Measurements from ENCODE around the gene MTF2. TPM values are rescaled to one million over a fixed set of nuclear protein-coding genes. Genes with fewer than 3 reads are reported as not detected.

The MTF2 gene
- total and polyA plus RNA-seq, 7 experiments from 2014 or later = 35.3 to 77.9 (median 50.4) TPM

- H3K27ac Mint-ChIP-seq = no peak overlapping the region
- Histone ChIP-seq H3K27me3 (ENCODE audit: control insufficient read depth in 2 of 2, insufficient read depth in 2 of 2, low read length in 2 of 2) (no peaks in the 10 kb centered on the region), H3K4me1 (ENCODE audit: control insufficient read depth in 2 of 2, insufficient read depth in 2 of 2, low read length in 2 of 2) (peaks cover 0 to 7% of the 10 kb centered on the region in 2 donors), H3K36me3 (ENCODE audit: control insufficient read depth in 2 of 3, insufficient read depth in 3 of 3, low read length in 3 of 3) (no peaks in the 10 kb centered on the region), H3K27ac (ENCODE audit: low read depth, low read length) (no peak overlapping the region), H3K9me3 (ENCODE audit: control insufficient read depth in 2 of 3, low read length in 3 of 3) (no peaks in the 10 kb centered on the region), H3K4me3 (ENCODE audit: low read length) (no peak overlapping the region)
- intact Hi-C loops (cut with micrococcal nuclease) = no loop called here
- H3K27me3 Mint-ChIP-seq = peaks cover 0 to 3% (median 0%) of the 10 kb centered on the region in 5 donors
- no peak for ATAC-seq
- H3K36me3 Mint-ChIP-seq = peaks cover 0 to 5% (median 0%) of the 10 kb centered on the region in 5 donors
- H3K9me3 Mint-ChIP-seq = peaks cover 0 to 2% (median 0%) of the 10 kb centered on the region in 11 donors
- peaks cover 5 to 34% (median 11%) of the 10 kb centered on the region in 7 donors for H3K4me1 Mint-ChIP-seq
- no peak for DNase-seq
- ChIA-PET CTCF (interaction anchor here (1.0 to 1.4 kb wide), 3 partner anchors 8 to 40 kb away, joined by 4 to 6 read pairs (median 4); no protein-coding TSS in a partner anchor), POLR2A (interaction anchor here (0.9 to 1.0 kb wide), 2 partner anchors 8 to 203 kb away, joined by 4 read pairs; partner anchors contain the start of gene RPL5)
- H3K4me3 Mint-ChIP-seq = no peak overlapping the region
Observed at GRCh38 chr1:93034397-93034796, 44.7 kb upstream of the MTF2 start.

GRCh38 chr1:93036672-93037071 lies 42.4 kb upstream of the MTF2 start:
- Histone ChIP-seq H3K9me3 (ENCODE audit: control insufficient read depth in 2 of 3, low read length in 3 of 3) (no peaks in the 10 kb centered on the region), H3K27me3 (ENCODE audit: control insufficient read depth in 2 of 2, insufficient read depth in 2 of 2, low read length in 2 of 2) (no peaks in the 10 kb centered on the region), H3K4me3 (ENCODE audit: low read length) (no peak overlapping the region), H3K27ac (ENCODE audit: low read depth, low read length) (no peak overlapping the region), H3K4me1 (ENCODE audit: control insufficient read depth in 2 of 2, insufficient read depth in 2 of 2, low read length in 2 of 2) (peaks cover 0 to under 1% of the 10 kb centered on the region in 2 donors), H3K36me3 (ENCODE audit: control insufficient read depth in 2 of 3, insufficient read depth in 3 of 3, low read length in 3 of 3) (no peaks in the 10 kb centered on the region)
- no peak overlapping the region for H3K4me3 Mint-ChIP-seq
- H3K4me1 Mint-ChIP-seq = peaks cover 1 to 33% (median 5%) of the 10 kb centered on the region in 7 donors
- DNase-seq = no peak
- H3K27ac Mint-ChIP-seq = peak overlapping the region in 2 of 9 donors; percentile 46 to 81
- peaks cover 0 to 2% (median 0%) of the 10 kb centered on the region in 11 donors for H3K9me3 Mint-ChIP-seq
- H3K27me3 Mint-ChIP-seq = peaks cover 0 to 3% (median 0%) of the 10 kb centered on the region in 5 donors
- POLR2A ChIA-PET = interaction anchor here (1.0 kb wide), 1 partner anchor 42 kb away, joined by 3 read pairs; no protein-coding TSS in a partner anchor
- H3K36me3 Mint-ChIP-seq = peaks cover 0 to 5% (median 0%) of the 10 kb centered on the region in 5 donors
- CTCF ChIA-PET = interaction anchor here (0.5 kb wide), 1 partner anchor 48 kb away, joined by 3 read pairs; no protein-coding TSS in a partner anchor
- no peak for ATAC-seq
- intact Hi-C loops (cut with micrococcal nuclease) = no loop called here

- DNase-seq = peak in 8 of 9 donors; percentile 27 to 87 (median 79)
- Histone ChIP-seq H3K4me3 (ENCODE audit: low read length) (peak overlapping the region; percentile 38), H3K9me3 (ENCODE audit: control insufficient read depth in 2 of 3, low read length in 3 of 3) (no peaks in the 10 kb centered on the region), H3K27ac (ENCODE audit: low read depth, low read length) (peak overlapping the region; percentile 78), H3K4me1 (ENCODE audit: control insufficient read depth in 2 of 2, insufficient read depth in 2 of 2, low read length in 2 of 2) (peaks cover 9 to 10% of the 10 kb centered on the region in 2 donors), H3K27me3 (ENCODE audit: control insufficient read depth in 2 of 2, insufficient read depth in 2 of 2, low read length in 2 of 2) (no peaks in the 10 kb centered on the region), H3K36me3 (ENCODE audit: control insufficient read depth in 2 of 3, insufficient read depth in 3 of 3, low read length in 3 of 3) (no peaks in the 10 kb centered on the region)
- Mint-ChIP-seq H3K27ac (peak overlapping the region; percentile 88 to 98 (median 94)), H3K4me3 (peak overlapping the region; percentile 42 to 89 (median 82)), H3K9me3 (no peaks in the 10 kb centered on the region), H3K27me3 (no peaks in the 10 kb centered on the region), H3K4me1 (peaks cover 7 to 38% (median 14%) of the 10 kb centered on the region in 7 donors), H3K36me3 (peaks cover 0 to 2% (median 0%) of the 10 kb centered on the region in 5 donors)
- POLR2A ChIA-PET = interaction anchor here (0.6 to 2.6 kb wide), 12 partner anchors 9 to 520 kb away, joined by 3 to 22 read pairs (median 4); partner anchors contain the start of genes DR1, MTF2 and RPL5
- intact Hi-C loops (cut with micrococcal nuclease) = loop anchor here (1.0 to 10.0 kb wide), 11 partner anchors 9 to 805 kb away; partner anchors contain the start of genes CCDC18 (in 2 of the 2), DR1 (in 2 of the 2), MTF2 (in 2 of the 2) and TMED5 (in 2 of the 2)
- peak; percentile 99 for ATAC-seq
- CTCF ChIA-PET = interaction anchor here (0.6 to 1.2 kb wide), 4 partner anchors 8 to 74 kb away, joined by 3 to 7 read pairs (median 5); no protein-coding TSS in a partner anchor
Observed at GRCh38 chr1:93042187-93043056, 36.7 kb upstream of the MTF2 start.

GRCh38 chr1:93043057-93043557 lies 36.0 kb upstream of the MTF2 start:
- H3K27me3 Mint-ChIP-seq = no peaks in the 10 kb centered on the region
- CTCF ChIA-PET = interaction anchor here (0.6 to 1.2 kb wide), 3 partner anchors 9 to 45 kb away, joined by 3 to 7 read pairs (median 6); no protein-coding TSS in a partner anchor

GRCh38 chr1:93047618-93048017 lies 31.5 kb upstream of the MTF2 start:
- no peak overlapping the region for H3K27ac ChIP-seq (ENCODE audit: low read depth, low read length)
- no peaks in the 10 kb centered on the region for H3K9me3 Mint-ChIP-seq
- DNase-seq (no peak), ATAC-seq (no peak)
- H3K27ac Mint-ChIP-seq = no peak overlapping the region
- peaks cover 0 to 14% (median 1%) of the 10 kb centered on the region in 7 donors for H3K4me1 Mint-ChIP-seq
- H3K36me3 Mint-ChIP-seq = no peaks in the 10 kb centered on the region
- POLR2A ChIA-PET = interaction anchor here (1.0 kb wide), 1 partner anchor 31 kb away, joined by 6 read pairs; the partner anchor contains the start of gene MTF2
- H3K4me3 Mint-ChIP-seq = no peak overlapping the region
- H3K9me3 ChIP-seq (ENCODE audit: control insufficient read depth in 2 of 3, low read length in 3 of 3) = no peaks in the 10 kb centered on the region
- H3K4me3 ChIP-seq (ENCODE audit: low read length) = no peak overlapping the region
- no peaks in the 10 kb centered on the region for H3K27me3 ChIP-seq (ENCODE audit: control insufficient read depth in 2 of 2, insufficient read depth in 2 of 2, low read length in 2 of 2)
- peaks cover 3 to 4% of the 10 kb centered on the region in 2 donors for H3K4me1 ChIP-seq (ENCODE audit: control insufficient read depth in 2 of 2, insufficient read depth in 2 of 2, low read length in 2 of 2)
- CTCF ChIA-PET = interaction anchor here (1.4 kb wide), 1 partner anchor 15 kb away, joined by 3 read pairs; no protein-coding TSS in a partner anchor
- H3K36me3 ChIP-seq (ENCODE audit: control insufficient read depth in 2 of 3, insufficient read depth in 3 of 3, low read length in 3 of 3) = no peaks in the 10 kb centered on the region
- intact Hi-C loops (cut with micrococcal nuclease) = loop anchor here in 1 of 2 donors (10.0 kb wide), 1 partner anchor 797 kb away; no protein-coding TSS in a partner anchor
- no peaks in the 10 kb centered on the region for H3K27me3 Mint-ChIP-seq

More at GRCh38 chr1:93043057-93043557, 36.0 kb upstream of the MTF2 start:
- no peak for DNase-seq
- POLR2A ChIA-PET = interaction anchor here (0.6 to 2.6 kb wide), 11 partner anchors 9 to 519 kb away, joined by 3 to 22 read pairs (median 4); partner anchors contain the start of genes DR1, MTF2 and RPL5
- Histone ChIP-seq H3K4me1 (ENCODE audit: control insufficient read depth in 2 of 2, insufficient read depth in 2 of 2, low read length in 2 of 2) (peaks cover 9 to 10% of the 10 kb centered on the region in 2 donors), H3K27me3 (ENCODE audit: control insufficient read depth in 2 of 2, insufficient read depth in 2 of 2, low read length in 2 of 2) (no peaks in the 10 kb centered on the region), H3K27ac (ENCODE audit: low read depth, low read length) (peak overlapping the region; percentile 78), H3K36me3 (ENCODE audit: control insufficient read depth in 2 of 3, insufficient read depth in 3 of 3, low read length in 3 of 3) (no peaks in the 10 kb centered on the region), H3K4me3 (ENCODE audit: low read length) (peak overlapping the region; percentile 38), H3K9me3 (ENCODE audit: control insufficient read depth in 2 of 3, low read length in 3 of 3) (no peaks in the 10 kb centered on the region)
- ATAC-seq = no peak
- Mint-ChIP-seq H3K27ac (peak overlapping the region; percentile 88 to 98 (median 94)), H3K4me3 (peak overlapping the region in 9 of 10 donors; percentile 64 to 89 (median 84)), H3K4me1 (peaks cover 7 to 37% (median 13%) of the 10 kb centered on the region in 7 donors), H3K36me3 (peaks cover 0 to 2% (median 0%) of the 10 kb centered on the region in 5 donors), H3K9me3 (no peaks in the 10 kb centered on the region)
- intact Hi-C loops (cut with micrococcal nuclease) = loop anchor here (2.0 to 10.0 kb wide), 3 partner anchors 14 to 802 kb away; partner anchors contain the start of gene DR1 (in 1 of the 2)

GRCh38 chr1:93051961-93052360 lies 27.1 kb upstream of the MTF2 start:
- peaks cover 0 to 2% (median 0%) of the 10 kb centered on the region in 11 donors for H3K9me3 Mint-ChIP-seq
- Histone ChIP-seq H3K4me3 (ENCODE audit: low read length) (no peak overlapping the region), H3K9me3 (ENCODE audit: control insufficient read depth in 2 of 3, low read length in 3 of 3) (no peaks in the 10 kb centered on the region), H3K27ac (ENCODE audit: low read depth, low read length) (no peak overlapping the region), H3K4me1 (ENCODE audit: control insufficient read depth in 2 of 2, insufficient read depth in 2 of 2, low read length in 2 of 2) (no peaks in the 10 kb centered on the region), H3K36me3 (ENCODE audit: control insufficient read depth in 2 of 3, insufficient read depth in 3 of 3, low read length in 3 of 3) (no peaks in the 10 kb centered on the region), H3K27me3 (ENCODE audit: control insufficient read depth in 2 of 2, insufficient read depth in 2 of 2, low read length in 2 of 2) (peaks cover 0 to 2% of the 10 kb centered on the region in 2 donors)
- H3K4me3 Mint-ChIP-seq = no peak overlapping the region
- H3K27ac Mint-ChIP-seq = no peak overlapping the region
- ChIA-PET CTCF (no interaction called here), POLR2A (no interaction called here)
- peaks cover 0 to 4% (median 0%) of the 10 kb centered on the region in 7 donors for H3K4me1 Mint-ChIP-seq
- no peaks in the 10 kb centered on the region for H3K36me3 Mint-ChIP-seq
- intact Hi-C loops (cut with micrococcal nuclease) = no loop called here
- DNase-seq = no peak
- peaks cover 0 to 15% (median 0%) of the 10 kb centered on the region in 5 donors for H3K27me3 Mint-ChIP-seq
- no peak for ATAC-seq
